PC-3 (cell line): ENCODE measurements around the gene HERC3. TPM values are rescaled to one million over a fixed set of nuclear protein-coding genes. Genes with fewer than 3 reads are reported as not detected.

Source experiments
- ATAC-seq: fragments of 200-7000 bp; cut with Tn5 transposase; 2 replicates; pipeline ENCODE4 v1.9.1; 2020; ENCODE audit warnings: mild to moderate bottlenecking, moderate library complexity
- BruUV-seq: library from RNA; stranded (reverse); fragments of 400-500 nt; replicated peaks from 2 replicates; lab custom pipeline; 2021; lab: Mats Ljungman, UMichigan
- CTCF ChIA-PET: fragments of 300-600 bp; sonication (Branson Sonifier 250); formaldehyde crosslinking; loops from one replicate; lab custom pipeline; 2022; ENCODE audit warnings: antibody characterized with exemption; lab: Charles Lee
- POLR2A ChIA-PET: fragments of 300-600 bp; sonication (Branson Sonifier 250); formaldehyde crosslinking; loops from one replicate; lab custom pipeline; 2022; ENCODE audit warnings: antibody characterized with exemption; ENCODE audit not compliant: unreplicated experiment; lab: Charles Lee
- DNase-seq: peaks from one replicate; pipeline ENCODE4 v3.0.0-alpha.2; 2015
- H2AFZ ChIP-seq: fragments of 300-600 bp; sonication (generic); 2 replicates; pipeline ENCODE4 v1.6.0; 2016; ENCODE audit warnings: antibody characterized with exemption, low read length
- H3F3A ChIP-seq: fragments of 300-600 bp; sonication (generic); one replicate; pipeline ENCODE4 v1.6.0; 2017; ENCODE audit warnings: antibody characterized with exemption, low read length, control low read depth, mild to moderate bottlenecking; ENCODE audit not compliant: unreplicated experiment
- H3K27ac ChIP-seq: fragments of 300-600 bp; sonication (generic); 2 replicates; pipeline ENCODE4 v1.5.1; 2016; ENCODE audit warnings: mild to moderate bottlenecking, low read length
- H3K27me3 ChIP-seq: fragments of 300-600 bp; sonication (generic); 2 replicates; pipeline ENCODE4 v1.6.1; 2016; ENCODE audit warnings: low read length, mixed read lengths
- H3K36me3 ChIP-seq: fragments of 300-600 bp; sonication (generic); 2 replicates; pipeline ENCODE4 v1.6.1; 2016; ENCODE audit warnings: low read depth, mixed run types, low read length, mixed read lengths
- H3K4me1 ChIP-seq: fragments of 300-600 bp; sonication (generic); 2 replicates; pipeline ENCODE4 v1.5.1; 2016; ENCODE audit warnings: low read length; ENCODE audit not compliant: insufficient read depth
- H3K4me2 ChIP-seq: fragments of 300-600 bp; sonication (generic); 2 replicates; pipeline ENCODE4 v1.6.0; 2016; ENCODE audit warnings: low read length
- H3K4me3 ChIP-seq: fragments of 300-600 bp; sonication (generic); 2 replicates; pipeline ENCODE4 v1.5.1; 2016; ENCODE audit warnings: mild to moderate bottlenecking, low read length, mixed read lengths
- H3K79me2 ChIP-seq: fragments of 300-600 bp; sonication (generic); 2 replicates; pipeline ENCODE4 v1.6.1; 2017; ENCODE audit warnings: low read length, mixed read lengths
- H3K9ac ChIP-seq: fragments of 300-600 bp; sonication (generic); 2 replicates; pipeline ENCODE4 v1.6.0; 2016; ENCODE audit warnings: mild to moderate bottlenecking, low read length
- H3K9me2 ChIP-seq: fragments of 300-600 bp; sonication (generic); replicated peaks from 2 replicates; pipeline ENCODE4 v1.6.1; 2016; ENCODE audit warnings: mixed run types, low read length, mixed read lengths
- H3K9me3 ChIP-seq: fragments of 300-600 bp; sonication (generic); 2 replicates; pipeline ENCODE4 v1.6.1; 2016; ENCODE audit warnings: low read length, mixed read lengths
- H4K20me1 ChIP-seq: fragments of 300-600 bp; sonication (generic); 2 replicates; pipeline ENCODE4 v1.6.1; 2016; ENCODE audit warnings: low read length, mixed read lengths
- EZH2 ChIP-seq: fragments of 300-600 bp; sonication (generic); IDR thresholded peaks from one replicate; pipeline ENCODE4 v1.6.1; 2017; ENCODE audit warnings: antibody characterized with exemption, mild to moderate bottlenecking, low read length; ENCODE audit not compliant: unreplicated experiment
- EZH2phosphoT487 ChIP-seq: fragments of 300-600 bp; sonication (generic); IDR thresholded peaks from 2 replicates; pipeline ENCODE4 v1.6.1; 2018; ENCODE audit warnings: mild to moderate bottlenecking, antibody characterized with exemption, low read length, borderline replicate concordance
- intact Hi-C: fragments of 100-400 bp; cut with micrococcal nuclease; formaldehyde crosslinking; loops from 2 replicates; pipeline ENCODE4 v1.9.0; 2023
- total RNA-seq: library from RNA; depleted of rRNA; stranded (reverse); fragments of >200 nt; gene quantifications from 2 replicates; pipeline ENCODE4 v1.2.3, GENCODE V29; 2014
- TF ChIP-seq, protein P1 (sequence below): fragments of 300-600 bp; sonication (generic); conservative IDR thresholded peaks from 2 replicates; pipeline ENCODE4 v1.5.1; 2017; ENCODE audit warnings: antibody characterized with exemption, low read depth, mild to moderate bottlenecking, low read length

The HERC3 gene
- total RNA-seq, 1 experiment from 2014 or later, result 5.2 TPM

DNA sequence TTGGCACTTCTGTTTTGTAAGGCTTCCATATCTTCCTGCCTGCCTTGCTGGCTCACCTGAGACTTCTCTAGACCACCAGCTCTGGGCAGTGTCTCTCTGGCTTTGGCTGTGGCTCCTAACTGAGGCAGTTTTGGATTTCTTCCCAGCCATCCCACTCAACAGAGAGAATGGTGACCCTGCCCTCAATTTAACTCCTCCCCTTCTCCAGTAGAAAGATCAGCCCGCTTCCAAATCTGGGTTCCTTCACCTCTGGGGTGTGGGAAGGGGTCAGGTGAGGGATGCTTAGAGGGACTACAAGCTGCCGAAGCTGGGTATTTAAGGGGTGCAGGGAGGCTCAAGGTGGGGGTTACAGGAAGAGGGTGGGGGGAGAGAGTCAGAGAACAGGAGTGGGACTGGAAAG lies 81.6 kb downstream of the HERC3 start:
- TF ChIP-seq, protein P1, sequence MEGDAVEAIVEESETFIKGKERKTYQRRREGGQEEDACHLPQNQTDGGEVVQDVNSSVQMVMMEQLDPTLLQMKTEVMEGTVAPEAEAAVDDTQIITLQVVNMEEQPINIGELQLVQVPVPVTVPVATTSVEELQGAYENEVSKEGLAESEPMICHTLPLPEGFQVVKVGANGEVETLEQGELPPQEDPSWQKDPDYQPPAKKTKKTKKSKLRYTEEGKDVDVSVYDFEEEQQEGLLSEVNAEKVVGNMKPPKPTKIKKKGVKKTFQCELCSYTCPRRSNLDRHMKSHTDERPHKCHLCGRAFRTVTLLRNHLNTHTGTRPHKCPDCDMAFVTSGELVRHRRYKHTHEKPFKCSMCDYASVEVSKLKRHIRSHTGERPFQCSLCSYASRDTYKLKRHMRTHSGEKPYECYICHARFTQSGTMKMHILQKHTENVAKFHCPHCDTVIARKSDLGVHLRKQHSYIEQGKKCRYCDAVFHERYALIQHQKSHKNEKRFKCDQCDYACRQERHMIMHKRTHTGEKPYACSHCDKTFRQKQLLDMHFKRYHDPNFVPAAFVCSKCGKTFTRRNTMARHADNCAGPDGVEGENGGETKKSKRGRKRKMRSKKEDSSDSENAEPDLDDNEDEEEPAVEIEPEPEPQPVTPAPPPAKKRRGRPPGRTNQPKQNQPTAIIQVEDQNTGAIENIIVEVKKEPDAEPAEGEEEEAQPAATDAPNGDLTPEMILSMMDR, result no peak
- TF ChIP-seq EZH2phosphoT487 (no peak), EZH2 (no peak)
- H2AFZ ChIP-seq, result no peak overlapping the region
- no peak overlapping the region for H3K9ac ChIP-seq
- H3K4me3 ChIP-seq, result no peak overlapping the region
- H3F3A ChIP-seq, result no peaks in the 10 kb centered on the region
- H3K4me1 ChIP-seq, result no peaks in the 10 kb centered on the region; the same call in 1 of the 2 replicates
- intact Hi-C loops, result no loop called here
- no TSS peak for BruUV-seq
- DNase-seq (no peak), ATAC-seq (no peak)
- no peaks in the 10 kb centered on the region for H3K9me3 ChIP-seq
- no peaks in the 10 kb centered on the region for H3K27me3 ChIP-seq
- H3K9me2 ChIP-seq, result no peaks in the 10 kb centered on the region
- ChIA-PET CTCF (no interaction called here), POLR2A (no interaction called here)
- no peaks in the 10 kb centered on the region for H3K79me2 ChIP-seq
- H3K27ac ChIP-seq, result no peak overlapping the region
- H3K4me2 ChIP-seq, result no peak overlapping the region
- no peaks in the 10 kb centered on the region for H3K36me3 ChIP-seq
- H4K20me1 ChIP-seq, result no peaks in the 10 kb centered on the region

DNA sequence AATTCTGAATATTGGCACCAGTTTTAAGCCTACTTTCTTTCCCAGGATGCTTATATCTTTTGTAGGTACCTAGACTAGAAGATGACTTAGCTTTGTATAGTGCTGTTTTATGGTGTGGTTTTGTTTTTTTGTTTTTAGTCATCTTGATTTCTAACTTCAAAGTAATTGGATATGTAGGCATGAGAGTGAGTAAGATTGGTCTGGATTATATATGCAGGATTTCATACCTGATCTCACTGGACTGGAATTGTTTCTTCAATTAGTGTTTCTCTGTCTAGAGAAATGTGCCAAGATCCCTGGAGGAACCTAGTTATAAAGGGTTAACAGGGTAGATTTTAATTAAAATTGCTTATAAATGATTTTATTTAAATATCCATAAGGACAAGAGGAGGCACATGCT lies 82.3 kb downstream of the HERC3 start:
- no peaks in the 10 kb centered on the region for H3K9me3 ChIP-seq
- intact Hi-C loops, result no loop called here
- no peaks in the 10 kb centered on the region for H3K9me2 ChIP-seq
- BruUV-seq, result no TSS peak
- TF ChIP-seq, protein P1, result no peak
- TF ChIP-seq EZH2phosphoT487 (no peak), EZH2 (no peak)
- ATAC-seq (no peak), DNase-seq (peak; percentile 2)
- no peaks in the 10 kb centered on the region for H4K20me1 ChIP-seq
- no peaks in the 10 kb centered on the region for H3K36me3 ChIP-seq
- no peak overlapping the region for H3K4me2 ChIP-seq
- H3K4me1 ChIP-seq, result no peaks in the 10 kb centered on the region; the same call in 1 of the 2 replicates
- H3K79me2 ChIP-seq, result no peaks in the 10 kb centered on the region
- POLR2A ChIA-PET, result no interaction called here
- no peak overlapping the region for H3K27ac ChIP-seq
- H2AFZ ChIP-seq, result no peak overlapping the region
- H3K4me3 ChIP-seq, result no peak overlapping the region
- CTCF ChIA-PET, result no interaction called here
- H3K9ac ChIP-seq, result no peak overlapping the region
- H3F3A ChIP-seq, result no peaks in the 10 kb centered on the region
- H3K27me3 ChIP-seq, result no peaks in the 10 kb centered on the region

DNA sequence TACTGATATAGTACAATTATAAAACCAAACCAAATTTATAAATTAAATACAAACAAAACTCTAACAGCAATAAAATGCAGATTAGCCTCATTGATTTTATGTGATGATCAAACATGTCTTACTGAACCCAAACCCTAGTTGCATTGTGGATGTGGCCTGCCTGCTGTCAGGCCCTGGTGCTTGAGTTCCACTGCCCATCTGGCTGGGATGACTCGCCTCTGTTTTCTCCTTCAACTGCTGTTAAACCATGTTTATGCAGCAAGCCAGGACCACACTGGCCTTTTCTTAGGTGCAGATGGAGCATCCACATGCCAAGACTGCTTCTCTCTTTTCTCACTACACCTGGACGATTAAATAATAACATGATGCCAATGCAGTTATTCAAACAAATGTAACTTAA lies 82.7 kb downstream of the HERC3 start:
- Histone ChIP-seq H3K4me3 (no peak overlapping the region), H3K9ac (no peak overlapping the region), H3K79me2 (no peaks in the 10 kb centered on the region), H3F3A (no peaks in the 10 kb centered on the region), H3K9me3 (no peaks in the 10 kb centered on the region), H3K9me2 (no peaks in the 10 kb centered on the region), H2AFZ (no peak overlapping the region), H3K27ac (no peak overlapping the region), H3K27me3 (no peaks in the 10 kb centered on the region), H3K4me2 (no peak overlapping the region), H3K4me1 (no peaks in the 10 kb centered on the region; the same call in 1 of the 2 replicates), H4K20me1 (no peaks in the 10 kb centered on the region), H3K36me3 (no peaks in the 10 kb centered on the region)
- ChIA-PET POLR2A (no interaction called here), CTCF (no interaction called here)
- intact Hi-C loops, result no loop called here
- ATAC-seq, result peak; percentile 27; the same call in 1 of the 2 replicates
- BruUV-seq, result no TSS peak
- TF ChIP-seq EZH2phosphoT487 (no peak), EZH2 (no peak)
- TF ChIP-seq, protein P1, result no peak
- DNase-seq, result no peak
